Suppressor macrophage treated with lipopolysaccharide for 4 hours (primary cell): ENCODE data around the gene TMEM272.

Experiments
- DNase-seq: peaks from one replicate; pipeline ENCODE4 v3.0.0-alpha.2; 2020

The TMEM272 gene

DNA sequence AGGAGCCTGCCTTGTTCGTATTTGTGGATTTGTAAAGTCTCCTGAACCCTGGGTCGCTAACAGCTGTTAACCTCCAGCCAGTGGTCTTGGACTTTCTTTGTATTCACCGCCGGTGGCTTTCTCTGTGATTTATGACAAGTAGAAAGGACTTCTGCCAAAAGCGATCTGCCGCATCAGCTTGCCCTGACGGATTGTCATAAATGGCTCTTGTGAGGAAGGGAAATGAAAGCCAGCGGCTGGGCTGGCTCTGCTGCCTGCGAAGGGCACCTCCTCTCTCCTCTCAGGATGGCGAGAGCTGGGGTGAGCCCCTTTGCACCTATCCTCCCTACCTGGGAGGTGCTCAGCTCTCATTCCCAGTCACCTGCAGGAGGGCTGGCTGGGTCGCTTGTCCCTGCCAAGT, 66.6 kb downstream of the TMEM272 start:
- peak; percentile 6 for DNase-seq

GRCh38 chr13:51777921-51778320, 67.1 kb downstream of the TMEM272 start:
- DNase-seq, result no peak

DNA sequence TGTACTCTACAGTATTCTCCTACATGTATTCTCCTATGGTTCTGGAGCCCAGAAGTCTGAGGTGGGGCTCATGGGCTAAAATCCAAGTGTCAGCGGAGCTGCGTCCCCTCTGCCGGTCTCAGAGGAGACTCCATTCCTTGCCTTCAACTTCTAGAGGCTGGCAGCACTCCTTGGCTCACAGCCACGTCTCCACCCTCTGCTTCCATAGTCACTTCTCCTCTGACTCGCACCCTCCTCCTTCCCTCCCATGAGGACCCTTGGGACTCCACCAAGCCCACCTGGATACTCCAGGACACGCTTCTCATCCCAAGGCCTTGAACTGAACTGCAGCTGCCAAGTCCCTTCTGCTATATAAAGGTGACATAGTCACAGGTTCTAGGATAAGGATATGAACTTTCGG, 68.8 kb downstream of the TMEM272 start:
- DNase-seq, result no peak

GRCh38 chr13:51773515-51773914, 71.5 kb downstream of the TMEM272 start:
- DNase-seq, result no peak

DNA sequence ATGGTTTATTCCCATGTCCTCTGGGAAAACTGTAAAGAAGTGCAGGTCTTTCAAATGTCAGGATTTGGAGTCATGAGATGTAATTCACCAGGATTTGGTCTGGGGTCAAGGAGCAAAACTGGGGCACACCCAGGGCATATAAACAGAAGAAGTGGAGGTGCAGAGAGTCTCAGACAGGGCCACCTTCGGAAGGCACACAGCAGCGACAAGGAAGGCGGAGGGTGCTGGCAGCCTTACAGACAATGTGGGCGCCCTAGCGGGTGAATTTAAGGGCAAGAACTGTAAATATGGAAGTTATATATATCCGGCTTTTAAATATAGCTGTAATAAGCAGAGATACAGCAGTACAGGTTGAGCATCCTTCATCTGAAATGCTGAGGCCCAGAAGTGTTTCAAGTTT, 72.2 kb downstream of the TMEM272 start:
- DNase-seq, result no peak

GRCh38 chr13:51772105-51772455, 72.9 kb downstream of the TMEM272 start:
- DNase-seq, result no peak

- DNase-seq, result no peak
Observed at GRCh38 chr13:51771418-51772104, 73.4 kb downstream of the TMEM272 start.

DNA sequence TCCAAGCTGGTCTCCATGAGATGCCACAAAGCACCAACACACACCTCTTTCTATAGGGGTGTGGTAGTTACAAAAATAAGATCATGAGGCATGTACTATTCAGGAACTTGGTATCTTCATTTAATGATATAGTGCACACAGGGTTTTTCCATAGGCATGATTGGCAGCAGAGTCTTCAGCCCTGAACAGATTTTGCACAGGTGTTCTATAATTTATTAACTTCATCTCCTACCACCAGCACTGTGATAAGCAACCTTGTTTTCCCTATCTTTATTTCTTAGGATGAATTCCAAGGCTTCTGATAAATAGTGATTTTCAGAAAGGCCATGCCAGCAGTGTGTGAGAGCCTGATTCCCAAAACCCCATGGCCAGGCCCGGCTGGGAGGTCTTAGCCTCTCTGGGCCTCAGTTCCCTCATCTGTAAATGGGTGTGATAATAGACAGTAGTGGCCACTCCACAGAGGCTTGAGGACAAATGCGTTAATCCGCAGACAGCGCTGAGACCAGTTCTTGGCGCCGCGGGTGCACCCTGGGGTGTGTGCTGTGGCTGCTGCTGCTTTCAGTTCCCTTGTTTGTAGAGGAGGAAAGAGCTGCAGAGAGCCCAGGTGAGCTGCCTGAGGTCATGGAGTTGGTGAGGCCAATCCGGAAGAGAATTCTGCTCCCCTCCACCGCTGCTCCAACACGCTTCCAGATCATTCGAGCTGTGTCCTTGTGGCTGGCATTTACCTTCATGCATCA, 74.1 kb downstream of the TMEM272 start:
- DNase-seq, result no peak

GRCh38 chr13:51770160-51770559, 74.8 kb downstream of the TMEM272 start:
- no peak for DNase-seq

- DNase-seq, result no peak
Observed at GRCh38 chr13:51769455-51770127, 75.4 kb downstream of the TMEM272 start.

GRCh38 chr13:51768976-51769375, 76.0 kb downstream of the TMEM272 start:
- no peak for DNase-seq

GRCh38 chr13:51768378-51768921, 76.5 kb downstream of the TMEM272 start:
- no peak for DNase-seq

DNA sequence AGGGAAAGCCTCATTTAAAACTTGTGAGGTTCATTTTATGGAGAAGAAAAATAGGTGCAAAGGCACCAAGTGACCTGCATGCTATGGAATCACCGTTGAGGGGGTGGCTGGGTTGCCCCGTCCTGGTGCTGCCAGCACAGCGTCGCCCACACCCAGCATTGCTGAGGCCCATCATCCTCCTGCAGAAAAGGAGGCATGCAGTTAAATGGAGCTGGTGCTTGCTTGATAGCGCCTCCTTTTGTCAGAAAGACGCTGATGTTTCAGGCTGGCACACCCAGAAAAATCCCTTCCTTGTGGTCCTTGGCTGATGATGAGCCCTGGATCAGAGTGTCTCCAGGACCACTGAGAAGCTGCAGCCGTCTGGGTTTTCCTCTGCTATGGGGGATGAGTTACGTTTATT, 77.9 kb downstream of the TMEM272 start:
- no peak for DNase-seq

- DNase-seq, result no peak
Observed at GRCh38 chr13:51765142-51765515, 79.8 kb downstream of the TMEM272 start.

GRCh38 chr13:51764184-51765141, 80.5 kb downstream of the TMEM272 start:
- peak; percentile 83 for DNase-seq

DNA sequence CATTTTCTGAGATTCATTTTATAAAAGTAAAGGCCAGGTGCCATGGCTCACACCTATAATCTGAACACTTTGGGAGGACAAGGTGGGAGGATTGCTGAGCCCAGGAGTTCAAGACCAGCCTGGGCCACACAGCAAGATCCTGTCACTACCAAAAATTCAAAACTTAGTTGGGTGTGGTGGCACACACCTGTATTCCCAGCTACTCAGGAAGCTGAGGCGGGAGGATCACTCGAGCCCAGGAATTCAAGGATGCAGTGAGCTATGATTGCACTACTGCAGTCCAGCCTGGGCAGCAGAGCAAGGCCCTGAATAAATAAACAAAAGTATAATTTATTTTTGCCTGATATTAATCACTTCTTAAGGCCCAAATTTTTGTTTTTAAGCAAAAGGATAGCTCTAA, 81.5 kb downstream of the TMEM272 start:
- DNase-seq, result no peak
